GM12865 (cell line): ENCODE results near the gene RORB.

ENCODE experiments used
- DNase-seq: peaks from one replicate; pipeline ENCODE4 v3.0.0; 2010; ENCODE audit warnings: low read depth
- H3K4me3 ChIP-seq: 2 replicates; pipeline ENCODE4 v1.5.1; 2011; ENCODE audit warnings: mild to moderate bottlenecking, low read depth, low read length, control low read depth
- TF ChIP-seq, protein P1 (sequence below): IDR thresholded peaks from 2 replicates; pipeline ENCODE4 v1.5.1; 2011; ENCODE audit warnings: low read length, control low read depth, low read depth, inconsistent platforms; ENCODE audit not compliant: insufficient read depth; ENCODE audit errors: missing control alignments

RORB gene

DNA sequence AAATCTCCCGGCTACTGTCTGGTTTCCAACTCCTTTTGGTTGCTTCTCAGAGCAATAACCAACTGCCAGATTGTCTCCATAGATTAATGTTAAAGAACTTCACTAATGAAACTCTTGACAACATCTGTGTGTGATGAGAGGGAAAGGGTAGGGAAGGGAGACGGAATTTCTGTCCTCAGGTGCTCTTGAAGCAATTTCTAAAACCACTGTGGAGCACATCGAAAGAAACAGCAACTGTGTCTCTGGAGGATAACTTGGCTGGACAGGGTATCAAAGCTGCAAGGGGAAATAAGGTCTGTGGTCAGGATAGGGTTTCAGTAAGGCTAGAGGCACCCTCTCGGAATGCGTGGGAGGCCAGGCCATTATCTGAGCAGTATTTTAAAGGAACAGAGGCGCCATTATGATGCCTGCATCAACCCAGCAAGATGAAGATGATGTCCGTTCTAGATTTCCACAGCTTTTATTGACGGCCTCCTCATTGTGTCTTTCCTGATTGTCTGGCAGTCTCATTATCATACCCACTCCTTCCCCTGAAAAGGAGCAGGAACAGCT lies 76.6 kb downstream of the RORB start:
- TF ChIP-seq, protein P1, sequence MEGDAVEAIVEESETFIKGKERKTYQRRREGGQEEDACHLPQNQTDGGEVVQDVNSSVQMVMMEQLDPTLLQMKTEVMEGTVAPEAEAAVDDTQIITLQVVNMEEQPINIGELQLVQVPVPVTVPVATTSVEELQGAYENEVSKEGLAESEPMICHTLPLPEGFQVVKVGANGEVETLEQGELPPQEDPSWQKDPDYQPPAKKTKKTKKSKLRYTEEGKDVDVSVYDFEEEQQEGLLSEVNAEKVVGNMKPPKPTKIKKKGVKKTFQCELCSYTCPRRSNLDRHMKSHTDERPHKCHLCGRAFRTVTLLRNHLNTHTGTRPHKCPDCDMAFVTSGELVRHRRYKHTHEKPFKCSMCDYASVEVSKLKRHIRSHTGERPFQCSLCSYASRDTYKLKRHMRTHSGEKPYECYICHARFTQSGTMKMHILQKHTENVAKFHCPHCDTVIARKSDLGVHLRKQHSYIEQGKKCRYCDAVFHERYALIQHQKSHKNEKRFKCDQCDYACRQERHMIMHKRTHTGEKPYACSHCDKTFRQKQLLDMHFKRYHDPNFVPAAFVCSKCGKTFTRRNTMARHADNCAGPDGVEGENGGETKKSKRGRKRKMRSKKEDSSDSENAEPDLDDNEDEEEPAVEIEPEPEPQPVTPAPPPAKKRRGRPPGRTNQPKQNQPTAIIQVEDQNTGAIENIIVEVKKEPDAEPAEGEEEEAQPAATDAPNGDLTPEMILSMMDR: no peak
- H3K4me3 ChIP-seq: no peak overlapping the region
- DNase-seq: peak; percentile 15

DNA sequence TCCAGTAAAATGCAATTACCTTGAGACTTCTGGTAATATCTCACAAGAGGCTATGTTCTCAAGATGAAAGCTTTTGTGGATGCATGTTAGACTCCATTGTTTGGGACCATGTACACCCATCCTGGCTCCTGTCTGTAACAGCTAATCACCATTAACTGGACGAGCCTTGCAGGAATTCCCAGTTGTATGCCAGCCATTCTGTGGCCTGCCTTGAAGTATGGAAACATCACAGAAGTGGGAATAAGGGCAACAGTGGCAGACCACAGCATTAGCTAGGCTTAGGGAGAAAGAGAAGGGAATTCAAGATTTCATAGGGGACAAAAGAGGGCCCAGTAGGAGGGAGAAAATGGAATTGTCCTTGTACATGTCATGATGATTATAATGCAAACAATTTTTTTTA lies 79.0 kb downstream of the RORB start:
- TF ChIP-seq, protein P1: no peak
- DNase-seq: no peak
- H3K4me3 ChIP-seq: no peak overlapping the region

DNA sequence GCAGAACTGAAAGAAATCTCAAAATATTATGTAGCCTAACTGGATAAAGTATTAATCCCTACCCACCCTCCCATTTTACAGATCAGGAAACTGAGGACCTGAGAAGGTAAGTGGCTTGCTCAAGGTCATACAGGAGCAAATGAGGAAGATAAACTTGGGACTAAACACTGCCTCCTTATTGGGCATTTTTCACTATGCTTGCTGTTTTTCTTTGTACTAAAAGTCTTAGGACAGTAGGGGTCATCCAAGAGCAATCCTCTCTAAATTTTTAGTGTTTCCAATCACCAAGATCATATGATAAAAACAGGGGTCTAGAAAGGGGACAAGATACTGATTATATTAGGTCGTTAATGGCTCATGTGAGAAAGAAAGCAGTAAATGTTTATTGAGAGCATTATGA lies 80.8 kb downstream of the RORB start:
- H3K4me3 ChIP-seq: no peak overlapping the region
- TF ChIP-seq, protein P1: peak; percentile 33
- no peak for DNase-seq

DNA sequence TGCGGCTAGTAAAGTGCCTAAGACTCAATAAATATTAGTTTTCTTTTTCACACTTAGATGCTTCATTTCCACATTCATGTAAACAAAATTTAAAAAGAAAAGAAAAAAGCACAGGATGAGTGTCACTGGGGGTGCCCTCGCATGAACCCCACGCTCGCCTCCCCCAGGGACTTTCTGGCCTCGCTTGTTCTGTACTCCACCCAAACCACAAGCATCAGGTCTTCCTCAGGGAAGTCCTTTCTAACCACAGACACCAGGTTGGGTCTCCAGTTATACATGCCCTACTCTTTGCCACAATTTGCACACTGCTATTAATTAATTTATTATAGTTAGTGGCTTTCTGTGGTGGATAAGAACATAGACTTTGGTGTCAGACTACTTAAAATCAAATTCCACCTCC lies 92.4 kb downstream of the RORB start:
- H3K4me3 ChIP-seq: no peak overlapping the region
- peak; percentile 15 for DNase-seq
- TF ChIP-seq, protein P1: no peak

DNA sequence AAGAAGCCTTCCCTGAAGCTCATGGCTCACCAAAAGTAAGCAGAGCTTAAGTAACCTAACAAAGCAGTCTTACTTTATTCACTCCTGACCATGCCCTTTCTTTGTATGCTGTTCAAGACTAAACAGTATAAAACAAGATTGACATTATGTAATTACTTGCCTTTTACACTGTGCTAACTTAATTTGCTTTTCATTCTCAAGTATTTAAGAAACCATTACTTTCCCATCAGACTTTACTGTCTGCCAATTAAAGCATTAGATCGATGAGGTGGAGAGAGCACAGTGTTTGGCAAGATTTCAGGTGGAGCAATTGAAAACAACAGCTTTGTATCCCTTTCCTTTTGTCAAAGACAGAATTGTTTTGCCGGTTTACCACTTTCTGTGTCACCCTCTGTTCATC lies 98.2 kb downstream of the RORB start:
- TF ChIP-seq, protein P1: no peak
- no peak overlapping the region for H3K4me3 ChIP-seq
- no peak for DNase-seq

DNA sequence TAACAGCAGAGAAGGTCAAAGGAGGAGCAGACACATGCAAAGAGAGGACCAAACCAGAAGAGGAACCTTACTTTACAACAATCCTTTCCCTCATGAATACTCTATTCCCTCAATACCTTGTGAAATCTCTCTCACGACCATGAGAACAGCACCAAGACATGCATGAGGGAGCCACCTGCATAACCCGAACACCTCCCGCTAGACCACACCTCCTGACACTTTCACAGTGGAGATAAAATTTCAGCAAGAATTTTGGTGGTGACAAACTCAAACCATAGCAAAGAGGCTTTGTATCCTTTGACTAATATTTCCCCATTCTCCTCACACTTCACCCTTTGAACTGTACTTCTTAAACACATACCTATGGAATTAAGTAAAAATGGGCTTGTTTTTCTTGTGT lies 101.7 kb downstream of the RORB start:
- no peak for DNase-seq
- TF ChIP-seq, protein P1: no peak
- no peak overlapping the region for H3K4me3 ChIP-seq

DNA sequence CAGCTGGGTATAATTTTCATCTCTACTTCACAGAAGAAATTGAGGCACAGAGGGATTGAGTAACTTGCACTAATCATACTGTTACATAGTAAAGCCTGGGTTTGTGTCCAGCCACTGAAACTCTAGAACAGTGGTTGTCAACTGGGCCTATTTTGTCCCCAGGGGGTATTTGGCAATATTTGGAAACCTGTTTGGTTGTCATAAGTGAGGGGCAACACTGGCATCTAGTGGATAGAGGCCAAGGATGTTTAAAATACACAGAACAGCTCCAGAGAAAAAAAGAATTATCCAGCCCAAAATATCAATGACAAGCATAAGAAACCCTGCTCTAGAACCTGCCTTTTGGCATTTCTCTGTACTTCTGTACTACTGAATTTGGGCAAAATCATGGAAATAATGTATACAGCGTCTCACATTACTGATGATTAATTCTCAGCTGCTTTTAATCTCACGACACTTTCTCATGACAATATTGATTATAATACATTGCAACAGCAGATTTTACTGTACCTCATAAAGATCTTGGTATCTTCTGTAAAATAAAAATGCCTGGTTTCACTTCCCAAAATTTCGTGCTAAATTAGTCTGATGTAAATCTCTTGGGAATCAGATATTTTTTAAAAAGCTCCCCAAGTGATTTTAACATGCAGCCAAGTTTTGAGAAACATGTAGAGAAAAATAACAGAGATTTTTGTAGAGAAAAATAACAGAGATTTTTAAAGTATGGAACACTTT lies 112.7 kb downstream of the RORB start:
- TF ChIP-seq, protein P1: no peak
- H3K4me3 ChIP-seq: no peak overlapping the region
- DNase-seq: no peak
